Effector CD4-positive, alpha-beta T cell (primary cell): Measurements from ENCODE around the gene BDP1.
"Not testable (repeated sequence)": the region's sequence is repeated elsewhere in the genome, so short reads cannot be mapped to it uniquely, and the experiment has no call there.

ENCODE experiments used
- DNase-seq: peaks from one replicate; pipeline ENCODE4 v3.0.0-alpha.2; 2020

BDP1 gene

DNA sequence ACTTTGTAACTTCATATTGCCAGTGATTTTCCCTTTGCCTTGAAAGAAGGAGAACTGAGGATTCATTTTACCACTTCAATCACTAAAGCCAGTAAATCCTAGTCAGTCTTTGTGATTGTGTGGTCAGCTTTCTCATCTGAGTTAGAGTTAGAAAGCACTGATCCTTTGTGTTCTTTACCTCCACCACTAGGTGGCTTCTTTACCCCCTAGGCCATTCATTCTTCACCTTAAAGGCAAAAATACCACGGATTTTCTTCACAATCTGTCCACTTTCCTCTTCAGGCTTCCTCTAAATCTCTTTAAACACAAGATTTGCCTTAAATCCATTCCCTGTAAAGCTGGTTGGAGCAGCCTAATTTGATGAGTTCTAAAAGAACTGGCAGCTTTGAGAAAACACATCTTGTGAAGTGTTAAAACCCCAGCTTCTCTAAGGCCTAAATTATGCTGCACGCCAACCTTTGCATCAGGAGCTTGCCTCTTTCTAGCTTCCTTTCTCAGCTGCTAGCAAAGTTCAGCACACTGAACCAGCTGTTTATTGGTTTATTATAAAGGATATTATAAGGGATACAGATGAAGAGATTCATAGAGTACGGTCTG, 20.4 kb downstream of the BDP1 start:
- no peak for DNase-seq

DNA sequence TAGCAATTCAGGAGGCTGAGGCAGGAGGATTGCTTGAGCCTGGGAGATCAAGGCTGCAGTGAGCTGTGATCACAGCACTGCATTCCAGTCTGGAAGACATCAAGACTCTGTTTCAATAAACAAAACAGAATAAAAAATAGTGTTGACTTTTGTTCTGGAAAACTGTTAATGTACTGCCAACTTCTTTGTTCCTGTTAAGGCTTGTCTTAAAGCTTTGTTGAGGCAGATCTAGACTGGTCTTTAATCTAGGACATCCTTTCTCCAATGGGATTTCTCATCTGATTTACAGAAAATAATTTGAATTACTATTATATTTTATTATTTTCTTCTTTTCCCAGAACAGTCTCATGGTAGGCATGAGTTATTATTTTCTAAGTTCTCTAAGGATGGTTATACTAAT, 26.0 kb downstream of the BDP1 start:
- no peak for DNase-seq

DNA sequence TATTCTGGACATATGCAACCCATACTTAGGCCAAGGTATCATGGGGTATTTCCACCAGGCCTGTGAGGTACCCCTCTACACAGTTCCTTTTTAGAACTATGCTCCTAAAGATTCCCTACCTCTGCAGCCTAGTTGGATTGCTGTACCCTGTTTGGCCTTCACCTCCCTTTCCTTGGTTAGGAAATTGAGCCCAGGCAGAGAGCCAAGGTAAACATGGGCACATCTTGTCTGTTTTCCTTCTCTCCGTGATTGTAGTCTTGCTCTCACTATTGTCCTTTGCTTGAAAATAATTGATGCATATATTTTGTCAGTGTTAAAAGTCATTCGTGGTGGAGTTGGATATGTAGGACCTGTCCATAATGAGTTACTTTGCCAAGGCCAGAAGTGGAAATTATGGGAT, 26.7 kb downstream of the BDP1 start:
- DNase-seq = no peak

DNA sequence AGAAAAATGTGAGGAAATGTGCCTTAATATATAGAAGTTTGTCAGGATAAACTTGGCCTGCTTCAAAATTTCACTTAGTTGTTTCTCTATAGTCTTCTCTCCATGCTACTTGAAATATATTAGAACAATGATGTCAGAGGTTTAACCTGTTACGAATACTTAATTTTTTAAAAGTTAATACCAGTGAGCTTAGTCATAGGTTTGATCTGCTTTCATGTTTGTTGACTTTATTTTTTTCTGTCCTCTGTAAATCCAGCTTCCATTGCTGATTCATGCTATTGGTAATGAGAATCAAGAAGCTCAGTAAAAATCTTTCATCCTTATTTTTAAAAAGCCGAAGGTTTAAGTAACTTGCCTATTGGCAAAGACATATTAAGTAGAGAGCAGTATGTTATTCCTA, 27.9 kb downstream of the BDP1 start:
- DNase-seq = no peak

DNA sequence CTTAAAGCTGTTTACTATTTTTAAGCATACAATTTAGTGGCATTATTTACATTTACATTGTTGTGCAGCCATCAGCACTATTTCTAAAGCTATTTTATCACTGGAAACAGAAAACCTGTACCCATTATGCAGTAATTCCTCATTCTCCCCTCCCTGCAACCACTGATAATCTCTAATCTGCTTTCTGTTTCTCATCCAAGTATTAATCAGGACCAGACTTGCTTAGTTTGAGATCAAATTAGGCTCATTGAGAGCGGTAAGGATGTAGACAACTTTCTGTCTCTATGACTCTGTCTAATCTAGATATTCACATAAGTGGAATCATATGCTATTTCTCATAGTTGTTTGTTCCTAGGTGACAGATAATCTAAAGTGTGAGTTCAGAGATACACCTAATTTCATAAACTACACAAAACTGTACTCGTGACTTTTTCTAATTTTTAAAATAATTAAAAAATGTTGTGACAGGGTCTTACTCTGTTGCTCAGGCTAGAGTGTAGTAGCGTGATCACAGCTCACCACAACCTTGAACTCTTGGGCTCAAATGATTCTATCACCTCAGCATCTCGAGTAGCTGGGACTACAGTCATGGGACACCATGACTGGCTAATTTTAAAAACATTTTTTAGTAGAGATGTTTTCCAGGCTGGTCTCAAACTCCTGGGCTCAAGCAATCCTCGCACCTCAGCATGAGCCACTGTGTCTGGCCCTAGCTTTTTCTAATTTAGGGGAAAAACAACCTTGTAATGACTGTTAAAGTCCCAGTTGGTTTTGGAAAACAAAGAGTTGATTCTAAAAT, 37.6 kb downstream of the BDP1 start:
- DNase-seq = no peak

DNA sequence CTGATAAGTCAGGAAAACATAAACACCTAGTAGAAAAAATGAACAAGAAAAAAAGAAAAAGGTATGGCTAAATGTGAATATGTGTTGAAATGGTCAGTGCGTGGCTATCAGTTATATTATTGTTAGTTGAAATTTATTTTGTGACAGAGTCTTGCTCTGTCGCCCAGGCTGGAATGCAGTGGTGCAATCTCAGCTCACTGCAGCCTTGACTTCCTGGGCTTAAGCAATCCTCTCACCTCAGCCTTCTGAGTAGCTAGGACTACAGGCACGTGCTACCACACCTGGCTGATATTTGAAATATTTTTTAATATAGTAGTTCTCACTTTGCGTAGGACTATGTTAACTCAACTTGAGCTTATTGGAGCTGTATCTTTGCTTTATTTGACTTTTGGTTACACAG, 38.8 kb downstream of the BDP1 start:
- not testable (repeated sequence) for DNase-seq

DNA sequence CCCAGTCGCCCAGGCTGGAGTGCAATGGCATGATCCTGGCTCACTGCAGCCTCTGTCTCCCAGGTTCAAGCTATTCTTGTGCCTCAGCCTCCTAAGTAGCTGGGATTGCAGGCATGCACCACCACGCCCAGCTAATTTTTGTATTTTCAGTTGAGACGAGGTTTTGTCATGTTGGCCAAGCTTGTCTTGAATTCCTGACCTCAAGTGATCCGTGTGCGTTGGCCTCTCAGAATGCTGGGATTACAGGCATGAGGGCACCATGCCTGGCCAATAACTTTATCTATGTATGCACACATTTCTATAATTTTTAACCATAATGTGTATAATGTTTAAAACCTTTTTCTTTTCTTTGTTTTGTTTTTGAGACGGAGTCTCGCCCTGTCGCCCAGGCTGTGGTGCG, 43.3 kb downstream of the BDP1 start:
- not testable (repeated sequence) for DNase-seq

DNA sequence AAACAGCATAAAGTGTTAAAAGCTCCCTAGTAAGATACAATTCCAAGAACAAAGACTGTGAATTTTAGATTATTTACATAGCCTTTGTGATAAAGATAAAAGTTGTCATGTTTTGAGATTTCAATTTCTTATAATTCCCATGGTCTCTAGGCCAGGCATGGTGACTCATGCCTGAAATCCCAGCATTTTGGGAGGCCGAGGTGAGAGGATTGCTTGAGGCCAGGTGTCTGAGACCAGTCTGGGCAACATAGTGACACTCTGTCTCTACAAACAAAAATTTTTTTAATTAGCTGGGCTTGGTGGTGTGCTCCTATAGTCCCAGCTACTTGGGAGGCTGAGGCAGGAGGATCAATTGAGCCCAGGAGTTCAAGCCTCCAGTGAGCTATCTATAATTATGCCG, 48.1 kb downstream of the BDP1 start:
- no peak for DNase-seq

DNA sequence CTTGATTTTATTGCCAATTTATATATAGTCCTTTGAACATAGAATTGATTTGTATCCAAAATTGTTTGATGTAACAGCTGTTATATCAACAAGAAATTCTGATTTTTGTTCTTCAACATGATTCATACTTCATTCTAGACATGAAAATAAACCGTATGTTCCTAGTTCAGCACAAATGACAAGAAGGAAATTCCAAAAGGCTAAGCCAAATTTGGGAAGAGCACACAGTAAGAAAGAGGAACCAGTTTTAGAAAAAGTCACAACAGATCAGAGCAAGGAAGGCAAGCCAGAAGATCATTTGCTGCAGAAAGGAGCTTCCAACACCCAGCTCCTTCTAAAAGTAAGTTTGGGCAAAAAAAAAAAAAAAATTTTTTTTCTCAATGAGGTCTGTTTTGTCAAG, 66.7 kb downstream of the BDP1 start:
- no peak for DNase-seq

DNA sequence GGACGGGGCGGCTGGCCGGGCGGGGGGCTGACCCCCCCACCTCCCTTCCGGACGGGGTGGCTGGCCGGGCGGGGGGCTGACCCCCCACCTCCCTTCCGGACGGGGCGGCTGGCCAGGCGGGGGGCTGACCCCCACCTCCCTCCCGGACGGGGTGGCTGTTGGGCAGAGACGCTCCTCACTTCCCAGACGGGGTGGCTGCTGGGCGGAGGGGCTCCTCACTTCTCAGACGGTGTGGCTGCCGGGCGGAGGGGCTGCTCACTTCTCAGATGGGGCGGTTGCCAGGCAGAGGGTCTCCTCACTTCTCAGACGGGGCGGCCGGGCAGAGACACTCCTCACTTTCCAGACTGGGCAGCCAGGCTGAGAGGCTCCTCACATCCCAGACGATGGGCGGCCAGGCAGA, 70.2 kb downstream of the BDP1 start:
- not testable (repeated sequence) for DNase-seq

DNA sequence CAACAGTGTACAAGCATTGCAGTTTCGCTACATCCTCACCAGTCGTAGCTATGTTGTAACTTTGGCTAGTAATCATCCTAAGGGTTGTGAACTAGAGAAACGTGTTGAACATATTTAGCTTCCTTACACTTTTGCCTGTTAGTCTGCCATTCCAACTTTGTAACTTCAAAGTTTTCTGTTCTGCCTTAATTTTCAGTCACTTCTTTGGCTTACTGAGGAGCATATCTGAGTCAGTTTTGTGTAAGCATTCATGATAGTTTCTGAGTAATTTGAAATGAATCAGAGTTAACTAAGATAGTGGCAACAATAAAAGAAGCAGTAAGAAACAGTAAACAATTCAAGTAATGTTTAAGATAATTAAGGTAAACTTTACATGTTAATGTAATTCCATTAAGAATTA, 72.8 kb downstream of the BDP1 start:
- no peak for DNase-seq

DNA sequence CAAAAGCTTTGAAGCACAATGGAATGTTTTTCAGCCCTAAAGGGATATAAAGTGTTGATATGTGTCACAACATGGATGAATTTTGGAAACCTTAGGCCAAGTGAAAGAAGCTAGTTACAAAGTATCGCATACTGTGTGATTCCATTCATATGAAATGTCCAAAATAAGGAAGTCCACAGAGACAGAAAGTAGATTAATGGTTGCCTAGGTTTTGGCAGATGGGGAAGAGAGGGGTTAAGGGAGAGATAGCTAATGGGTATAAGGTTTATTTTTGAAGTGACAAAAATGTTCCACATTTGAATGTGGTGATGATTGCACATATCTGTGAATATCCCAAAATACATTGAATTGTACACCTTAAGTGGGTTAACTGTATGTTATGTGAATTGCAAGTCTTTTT, 74.2 kb downstream of the BDP1 start:
- DNase-seq = no peak

DNA sequence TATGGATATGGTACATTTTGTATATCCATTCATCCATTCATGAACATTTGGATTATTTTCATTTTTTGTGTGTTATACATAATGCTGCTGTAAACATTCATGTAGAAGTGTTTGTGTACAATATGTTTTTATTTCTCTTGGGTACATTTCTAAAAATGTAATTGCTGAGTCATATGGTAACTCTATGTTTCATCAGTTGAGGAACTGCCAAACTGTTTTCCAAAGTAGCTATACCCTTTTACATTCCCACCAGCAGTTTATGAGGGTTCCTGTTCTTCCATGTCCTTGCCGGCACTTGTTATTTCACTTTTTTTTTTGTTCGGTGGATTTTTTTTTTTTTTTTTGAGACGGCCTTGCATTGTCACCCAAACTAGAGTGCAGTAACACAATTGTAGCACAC, 77.7 kb downstream of the BDP1 start:
- no peak for DNase-seq

DNA sequence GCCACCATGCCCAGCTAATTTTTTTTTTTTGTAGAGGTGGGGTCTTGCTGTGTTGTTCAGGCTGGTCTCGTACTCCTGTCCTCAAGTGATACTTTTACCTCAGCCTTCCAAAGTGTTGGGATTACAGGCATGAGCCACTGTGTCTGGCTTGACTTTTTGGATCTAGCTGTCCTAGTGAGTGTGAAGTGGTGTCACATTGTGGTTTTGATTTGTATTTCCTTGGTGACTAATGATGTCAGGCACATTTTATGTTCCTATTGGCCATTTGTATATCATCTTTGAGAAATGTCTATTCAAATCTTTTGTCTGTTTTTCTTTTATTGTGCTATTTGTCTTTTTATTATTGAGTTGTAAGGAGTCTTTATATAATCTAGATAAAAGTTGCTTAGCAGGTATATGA, 78.2 kb downstream of the BDP1 start:
- no peak for DNase-seq

DNA sequence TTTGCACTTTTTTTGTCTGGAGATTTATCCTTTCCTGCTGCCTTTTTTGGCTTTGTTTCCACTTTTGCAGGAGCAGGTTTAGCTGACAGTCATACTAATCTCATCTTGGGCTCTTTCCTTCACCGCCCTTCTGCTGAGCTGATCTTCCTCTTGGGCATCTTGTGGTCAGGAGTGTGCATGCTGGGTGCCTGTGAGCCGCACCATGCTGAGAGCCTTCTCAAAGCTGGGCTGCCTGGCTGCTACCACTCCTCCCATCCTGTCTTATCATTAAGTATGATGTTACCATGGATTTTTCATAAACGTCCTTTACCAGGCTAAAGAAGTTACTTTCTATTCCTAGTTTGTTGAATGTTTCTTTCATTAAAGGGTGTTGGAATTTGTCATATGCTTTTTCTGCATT, 82.2 kb downstream of the BDP1 start:
- DNase-seq = no peak

DNA sequence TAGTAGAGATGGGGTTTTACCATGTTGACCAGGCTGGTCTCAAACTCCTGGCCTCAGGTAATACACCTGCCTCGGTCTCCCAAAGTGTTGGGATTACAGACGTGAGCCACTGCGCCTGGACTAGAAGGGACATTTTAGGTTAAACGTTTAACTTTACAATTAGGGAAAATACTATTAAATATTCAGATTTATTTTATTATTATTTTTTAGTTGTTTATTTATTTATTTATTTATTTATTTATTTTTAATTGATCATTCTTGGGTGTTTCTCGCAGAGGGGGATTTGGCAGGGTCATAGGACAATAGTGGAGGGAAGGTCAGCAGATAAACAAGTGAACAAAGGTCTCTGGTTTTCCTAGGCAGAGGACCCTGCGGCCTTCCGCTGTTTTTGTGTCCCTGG, 95.4 kb downstream of the BDP1 start:
- not testable (repeated sequence) for DNase-seq

DNA sequence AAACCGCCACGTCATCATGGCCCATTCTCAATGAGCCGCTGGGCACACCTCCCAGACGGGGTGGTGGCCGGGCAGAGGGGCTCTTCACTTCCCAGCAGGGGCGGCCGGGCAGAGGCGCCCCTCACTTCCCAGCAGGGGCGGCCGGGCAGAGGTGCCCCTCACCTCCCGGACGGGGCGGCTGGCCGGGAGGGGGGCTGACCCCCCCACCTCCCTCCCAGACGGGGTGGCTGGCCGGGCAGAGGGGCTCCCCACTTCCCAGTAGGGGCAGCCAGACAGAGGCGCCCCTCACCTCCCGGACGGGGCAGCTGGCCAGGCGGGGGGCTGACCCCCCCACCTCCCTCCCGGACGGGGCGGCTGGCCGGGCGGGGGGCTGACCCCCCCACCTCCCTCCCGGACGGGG, 96.1 kb downstream of the BDP1 start:
- DNase-seq = not testable (repeated sequence)

DNA sequence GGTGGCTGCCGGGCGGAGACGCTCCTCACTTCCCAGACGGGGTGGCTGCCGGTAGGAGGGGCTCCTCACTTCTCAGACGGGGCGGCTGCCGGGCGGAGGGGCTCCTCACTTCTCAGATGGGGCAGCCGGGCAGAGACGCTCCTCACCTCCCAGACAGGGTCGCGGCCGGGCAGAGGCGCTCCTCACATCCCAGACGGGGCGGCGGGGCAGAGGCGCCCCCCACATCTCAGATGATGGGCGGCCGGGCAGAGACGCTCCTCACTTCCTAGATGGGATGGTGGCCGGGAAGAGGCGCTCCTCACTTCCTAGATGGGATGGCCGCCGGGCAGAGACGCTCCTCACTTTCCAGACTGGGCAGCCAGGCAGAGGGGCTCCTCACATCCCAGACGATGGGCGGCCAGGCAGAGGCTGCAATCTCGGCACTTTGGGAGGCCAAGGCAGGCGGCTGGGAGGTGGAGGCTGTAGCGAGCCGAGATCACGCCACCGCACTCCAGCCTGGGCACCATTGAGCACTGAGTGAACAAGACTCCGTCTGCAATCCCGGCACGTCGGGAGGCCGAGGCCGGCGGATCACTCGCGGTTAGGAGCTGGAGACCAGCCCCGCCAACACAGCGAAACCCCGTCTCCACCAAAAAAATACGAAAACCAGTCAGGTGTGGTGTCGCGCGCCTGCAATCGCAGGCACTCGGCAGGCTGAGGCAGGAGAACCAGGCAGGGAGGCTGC, 96.7 kb downstream of the BDP1 start:
- DNase-seq = not testable (repeated sequence)

DNA sequence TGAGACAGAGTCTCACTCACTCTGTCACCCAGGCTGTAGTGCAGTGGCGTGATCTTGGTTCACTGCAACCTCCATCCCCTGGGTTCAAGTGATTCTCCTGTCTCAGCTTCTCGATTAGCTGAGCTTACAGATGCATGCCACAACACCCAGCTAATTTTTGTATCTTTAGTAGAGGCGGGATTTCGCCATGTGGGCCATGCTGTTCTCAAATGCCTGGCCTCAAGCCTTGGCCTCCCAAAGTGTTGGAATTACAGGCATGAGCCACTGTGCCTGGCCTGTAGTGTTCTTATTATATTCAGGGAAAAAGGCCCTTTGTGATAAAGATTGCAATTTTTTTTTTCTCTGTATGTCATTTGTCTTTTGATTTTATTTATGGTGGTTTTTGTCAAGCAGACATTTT, 107.7 kb downstream of the BDP1 start:
- DNase-seq = no peak

DNA sequence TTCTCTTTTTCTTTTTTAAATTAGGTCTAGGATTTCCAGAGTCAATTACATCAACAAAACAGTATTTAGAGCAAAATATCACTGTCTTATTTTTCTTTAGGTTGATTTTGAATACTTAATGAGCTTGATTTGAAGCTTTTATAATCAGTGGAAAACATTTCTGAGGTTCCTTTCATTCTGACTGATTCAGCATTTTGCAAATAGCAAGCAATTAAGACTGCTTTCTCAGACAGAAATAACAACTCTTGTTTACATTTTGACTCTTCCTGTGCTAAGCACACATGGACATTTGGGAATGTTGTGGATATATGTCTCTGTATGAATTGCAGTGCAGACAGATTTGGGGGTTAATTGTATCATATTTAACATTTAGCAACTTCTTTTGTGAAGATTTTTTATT, 109.4 kb downstream of the BDP1 start:
- no peak for DNase-seq

DNA sequence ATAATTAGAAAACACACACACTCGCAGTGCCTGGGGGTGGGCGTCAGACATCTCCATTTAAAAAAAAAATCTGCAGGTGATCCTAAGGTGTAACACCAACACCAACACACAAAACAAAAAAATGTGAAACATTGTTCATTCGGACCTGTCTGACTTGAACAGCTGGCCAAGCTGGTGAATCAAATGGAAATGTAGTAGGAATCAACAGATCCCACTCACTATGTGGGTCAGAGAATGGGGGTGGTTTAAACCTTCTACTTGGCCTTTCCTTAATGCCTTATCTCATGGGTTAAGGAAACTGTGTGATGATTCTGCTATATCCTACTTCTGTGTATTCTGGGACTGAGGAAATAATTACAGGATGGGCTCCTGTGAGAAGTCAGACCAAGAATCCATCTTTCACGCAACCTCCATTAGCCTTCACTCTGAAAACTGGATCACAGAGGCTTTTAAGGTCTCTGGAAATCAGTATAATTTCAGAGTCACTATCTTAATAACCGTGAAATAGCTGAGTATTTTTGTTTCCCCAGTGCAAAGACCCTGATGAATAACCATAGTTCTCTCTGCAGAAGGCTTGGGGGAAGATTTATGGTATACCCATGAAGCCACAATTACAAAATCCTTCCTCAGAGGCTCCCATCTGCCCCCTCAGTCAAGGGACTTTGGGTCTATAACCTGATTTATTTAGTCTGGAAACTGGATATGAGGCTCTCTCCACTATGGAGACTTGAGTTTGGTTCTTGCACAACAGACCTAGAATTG, 114.5 kb downstream of the BDP1 start:
- no peak for DNase-seq

DNA sequence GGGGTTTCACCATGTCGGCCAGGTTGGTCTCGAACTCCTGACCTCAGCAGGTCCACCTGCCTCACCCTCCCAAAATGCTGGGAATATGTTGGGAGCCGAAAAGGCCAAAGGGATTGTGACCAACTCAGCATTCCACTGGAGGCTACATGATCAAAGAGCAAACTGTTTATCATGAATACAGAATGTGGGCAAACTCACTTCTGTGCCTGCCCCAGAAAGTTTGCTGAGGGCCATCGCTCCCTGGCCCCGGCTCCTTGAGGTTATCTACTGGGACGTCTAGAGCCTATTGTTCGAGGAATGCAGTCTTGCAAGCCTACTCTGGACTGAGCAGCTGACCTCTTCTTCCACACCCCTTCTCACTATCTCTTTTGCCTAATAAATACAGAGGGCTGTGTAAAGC, 116.4 kb downstream of the BDP1 start:
- not testable (repeated sequence) for DNase-seq

DNA sequence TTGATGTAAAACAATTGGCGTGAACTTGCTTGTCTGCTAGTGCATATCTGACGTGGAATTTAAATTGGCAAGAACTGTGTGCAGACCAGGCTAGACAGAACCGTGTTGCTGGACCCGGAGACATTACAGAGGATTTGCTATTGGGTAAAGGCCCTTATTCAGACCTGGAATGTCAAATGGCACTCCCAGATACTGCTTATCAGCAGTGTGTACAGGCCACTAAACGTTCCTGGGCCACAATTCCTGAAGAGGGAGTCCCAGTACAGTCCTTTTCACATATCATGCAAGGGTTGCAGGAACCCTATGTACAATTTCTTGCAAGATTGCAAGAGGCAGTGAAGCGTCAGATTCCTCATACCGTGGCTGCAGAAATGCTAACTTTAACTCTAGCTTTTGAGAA, 118.1 kb downstream of the BDP1 start:
- no peak for DNase-seq
